Activated naive CD8-positive, alpha-beta T cell treated with anti-CD3 and anti-CD28 coated beads, Interleukin-2, amount 50 U/mL, for 16 hours (primary cell): Measurements from ENCODE around the gene SPDYE2B.
"Not testable (repeated sequence)": the region's sequence is repeated elsewhere in the genome, so short reads cannot be mapped to it uniquely, and the experiment has no call there.

Experiments
- DNase-seq: peaks from one replicate; pipeline ENCODE4 v3.0.0-alpha.2; 2020; ENCODE audit warnings: low read depth, low spot score

The SPDYE2B gene

DNA sequence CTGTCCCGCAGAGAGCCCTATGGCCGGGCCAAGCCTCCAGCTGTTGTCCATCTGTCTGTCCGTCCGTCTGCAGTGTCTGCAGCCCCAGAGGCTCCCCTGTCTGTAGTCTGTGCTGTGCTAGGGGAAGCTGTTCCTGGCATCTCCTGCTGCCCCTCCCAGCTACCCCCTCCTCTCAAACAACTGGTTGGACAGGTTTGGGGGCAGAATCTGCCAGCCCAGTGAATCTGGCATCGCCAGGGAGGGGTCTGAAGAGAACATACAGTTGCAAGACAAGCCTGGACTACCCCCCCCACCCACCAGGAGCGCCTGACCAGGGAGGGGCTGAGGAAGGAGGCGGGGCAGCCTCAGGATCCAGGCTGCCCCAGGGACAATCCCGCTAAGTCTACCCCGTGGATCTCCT, 7.4 kb upstream of the SPDYE2B start, which contains the start of gene UPK3BL1:
TSS of gene UPK3BL1 (minus strand) at position 101 of the 400 bp plus-strand sequence. CDS start at position 51, 50 bp downstream.
- not testable (repeated sequence) for DNase-seq

DNA sequence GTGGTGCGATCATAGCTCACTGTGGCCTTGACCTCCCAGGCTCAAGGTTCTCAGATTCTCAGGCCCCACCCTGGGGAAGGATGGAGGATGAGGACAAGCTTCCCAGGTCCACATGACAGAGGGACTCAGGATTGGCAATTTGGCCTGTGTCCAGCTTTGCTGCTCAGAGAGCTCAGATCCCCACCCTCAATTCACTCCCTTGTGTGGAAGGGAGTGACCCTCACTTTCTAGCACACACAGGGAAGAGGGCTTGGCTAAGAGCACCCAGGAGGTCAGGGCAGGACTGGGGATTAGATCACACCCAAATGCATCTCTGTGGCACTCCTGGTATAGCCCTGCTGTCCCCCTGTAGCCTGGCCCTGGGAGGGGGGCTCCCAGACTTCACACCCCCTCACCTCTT, 6.7 kb upstream of the SPDYE2B start:
- DNase-seq, result not testable (repeated sequence)

DNA sequence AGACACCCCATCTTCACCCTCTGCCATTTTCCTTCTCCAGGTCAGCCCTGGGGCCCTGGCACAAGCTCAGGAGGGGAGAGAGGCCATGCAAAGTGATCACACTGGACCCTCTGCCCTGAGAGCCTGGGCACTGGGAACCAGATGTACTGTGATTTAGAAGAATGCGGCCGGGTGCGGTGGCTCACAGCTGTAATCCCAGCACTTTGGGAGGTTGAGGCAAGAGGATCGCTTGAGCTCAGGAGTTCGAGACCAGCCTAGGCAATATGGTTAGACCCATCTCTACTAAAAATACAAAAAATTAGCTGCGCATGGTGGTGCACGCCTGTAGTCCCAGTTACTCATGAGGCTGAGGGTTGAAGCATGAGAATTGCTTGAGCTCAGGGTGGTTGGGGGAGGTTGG, 2.3 kb upstream of the SPDYE2B start:
- DNase-seq, result not testable (repeated sequence)

DNA sequence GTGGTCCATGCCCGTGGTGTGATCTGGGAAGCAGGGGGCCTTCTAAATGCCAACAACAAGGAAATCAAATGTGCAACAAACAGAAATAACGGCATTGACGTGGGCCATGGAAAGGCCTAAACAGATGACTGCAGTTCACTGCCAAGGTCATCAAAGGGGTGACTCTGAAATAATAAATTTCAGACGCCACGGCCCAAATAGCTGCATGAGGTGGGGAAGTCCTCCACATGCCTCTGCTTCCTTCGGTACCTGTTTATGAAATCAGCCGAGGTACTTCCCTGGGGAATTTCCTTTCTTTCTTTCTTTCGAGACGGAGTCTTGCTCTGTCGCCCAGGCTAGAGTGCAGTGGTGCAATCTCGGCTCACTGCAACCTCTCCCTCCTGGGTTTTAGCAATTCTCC, 14.6 kb downstream of the SPDYE2B start:
- DNase-seq, result not testable (repeated sequence)

DNA sequence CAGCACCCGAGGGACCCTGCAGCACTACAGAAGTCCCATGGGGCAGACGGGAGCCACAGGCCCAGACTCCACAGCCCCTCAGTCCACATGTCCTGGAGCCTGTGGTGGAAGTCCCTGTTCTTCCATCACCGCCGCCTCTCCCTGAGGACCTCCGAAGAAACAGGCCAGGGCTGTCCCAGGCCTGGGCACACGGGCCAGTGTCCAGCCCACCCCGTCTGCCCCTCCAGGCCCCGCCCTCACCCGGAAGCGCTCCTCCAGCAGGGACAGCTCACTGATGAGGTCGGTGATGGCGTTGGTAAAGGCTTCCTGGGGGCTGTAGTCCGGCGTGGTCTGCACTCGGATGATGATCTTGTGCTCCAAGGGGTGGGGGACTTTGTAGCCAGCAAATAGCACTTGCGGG, 16.7 kb downstream of the SPDYE2B start:
- DNase-seq, result not testable (repeated sequence)

DNA sequence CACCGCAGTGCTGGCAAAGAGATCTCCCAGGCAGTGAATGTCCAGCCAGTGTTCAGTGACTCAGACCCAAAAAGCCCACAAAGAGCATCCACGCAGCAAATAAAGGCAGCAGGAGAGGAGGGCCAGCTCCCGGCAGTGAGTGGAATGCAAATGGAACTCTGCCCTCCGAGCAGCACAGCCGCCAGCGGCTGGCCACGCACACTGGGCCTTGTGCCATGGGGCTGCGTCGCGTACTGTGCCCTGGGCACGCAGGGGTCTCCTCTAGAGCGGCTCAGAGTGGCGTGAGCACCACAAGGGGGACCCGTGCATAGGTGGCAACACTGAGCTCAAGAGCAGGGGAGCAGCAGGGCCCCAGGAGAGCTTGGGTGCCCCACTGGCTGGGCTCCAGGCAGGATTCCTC, 17.4 kb downstream of the SPDYE2B start:
- DNase-seq, result not testable (repeated sequence)

DNA sequence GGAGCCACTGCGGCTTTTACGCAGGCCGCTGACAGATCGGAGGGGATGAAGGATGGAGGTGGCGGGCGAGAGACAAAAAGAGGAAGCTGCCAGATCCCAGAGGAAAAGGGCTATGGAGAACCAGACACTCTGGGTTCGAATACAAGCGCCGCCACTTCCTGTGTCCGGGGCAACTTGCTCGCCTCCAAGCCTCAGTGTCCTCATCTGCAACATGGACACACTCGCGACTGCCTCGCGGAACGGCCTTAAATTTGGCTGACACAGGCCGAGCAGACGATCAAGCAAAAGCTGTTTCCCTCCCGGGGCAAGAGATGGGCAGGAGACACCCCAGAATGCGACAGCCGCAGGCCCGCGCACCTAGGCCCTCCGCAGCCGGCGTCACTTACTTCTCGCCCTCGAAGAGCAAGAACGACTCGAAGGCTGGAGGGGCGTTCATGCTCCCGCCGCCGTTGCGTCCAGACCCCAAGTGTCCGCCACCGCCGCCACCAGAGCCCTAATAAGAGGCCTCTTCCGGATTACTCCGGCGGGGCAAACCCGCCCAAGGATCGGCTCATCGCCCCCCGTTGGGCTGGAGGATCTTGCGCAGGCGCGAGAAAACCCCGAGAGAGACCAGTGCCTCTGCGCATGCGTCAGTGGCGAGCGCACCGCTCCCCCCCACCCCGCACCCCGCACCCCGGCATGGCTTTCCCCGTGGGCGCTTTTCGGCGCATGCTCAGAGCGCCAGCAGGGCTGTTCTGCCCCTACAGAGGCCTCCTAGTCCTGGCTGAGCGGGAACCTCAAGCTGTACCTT, 21.2 kb downstream of the SPDYE2B start, which contains the start of gene POLR2J2:
TSS of gene POLR2J2 (minus strand) at position 498 of the 790 bp plus-strand sequence. CDS start at position 436, 62 bp downstream.
- not testable (repeated sequence) for DNase-seq

DNA sequence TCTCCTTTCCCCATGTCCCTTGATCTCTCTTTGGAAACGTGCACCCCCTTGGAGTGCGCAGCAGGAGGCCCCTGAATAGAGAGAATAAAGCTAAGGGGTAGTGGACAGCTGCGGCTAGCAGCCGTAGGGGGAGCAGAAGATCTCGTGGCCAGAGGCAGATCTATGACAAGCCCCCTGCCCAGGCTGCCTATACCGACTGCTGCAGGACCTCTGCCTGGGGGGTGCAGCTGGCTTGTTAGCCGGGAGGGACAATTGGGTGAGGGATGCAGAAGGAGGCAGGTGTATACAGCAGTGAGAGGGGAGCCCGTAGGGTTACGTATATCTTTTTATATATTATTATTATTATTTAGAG, 21.8 kb downstream of the SPDYE2B start:
- not testable (repeated sequence) for DNase-seq

DNA sequence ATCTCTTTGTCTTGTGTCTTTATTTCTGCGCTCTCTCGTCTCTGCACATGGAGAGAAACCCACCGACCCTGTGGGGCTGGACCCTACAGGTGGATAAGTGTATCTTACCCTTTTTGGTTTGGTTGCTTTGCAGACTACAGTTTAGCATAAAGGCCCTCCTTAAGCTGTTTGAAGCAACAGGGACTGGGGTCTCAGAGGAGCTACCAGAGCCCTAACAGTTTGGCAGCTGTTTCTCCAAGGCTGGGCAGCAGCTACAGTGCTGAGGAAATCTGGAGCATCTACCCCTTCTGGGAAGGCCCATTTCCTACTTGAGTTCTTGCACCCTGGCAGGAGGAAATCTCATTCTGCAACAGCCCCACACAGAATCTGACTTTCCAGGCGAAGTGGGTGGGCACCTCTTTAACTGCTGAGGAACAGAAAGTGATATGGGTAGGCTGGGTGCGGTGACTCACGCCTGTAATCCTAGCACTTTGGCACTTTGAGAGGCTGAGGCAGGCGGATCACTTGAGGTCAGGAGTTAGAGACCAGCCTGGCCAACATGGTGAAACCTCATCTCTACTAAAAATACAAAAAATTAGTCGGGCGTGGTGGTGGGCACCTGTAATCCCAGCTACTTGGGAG, 23.4 kb downstream of the SPDYE2B start:
- DNase-seq, result not testable (repeated sequence)

DNA sequence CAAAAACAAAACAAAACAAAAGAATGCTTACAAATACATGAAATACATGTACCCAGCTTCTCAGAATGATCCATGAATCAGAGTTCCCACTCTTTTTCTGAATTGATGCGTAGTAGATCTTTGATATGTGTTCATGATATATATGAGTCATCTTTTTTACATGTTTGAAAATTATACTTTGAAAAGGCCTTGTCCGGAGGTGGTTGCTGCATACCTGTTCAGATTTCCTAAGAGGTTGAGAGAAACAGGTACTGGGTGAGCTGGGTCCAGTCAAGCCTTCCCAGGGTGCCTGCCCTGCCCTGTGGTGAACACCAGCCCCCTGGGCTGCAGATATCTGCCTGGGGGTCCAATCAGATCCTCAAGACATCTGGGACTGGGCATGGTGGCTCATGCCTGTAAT, 25.4 kb downstream of the SPDYE2B start:
- DNase-seq, result not testable (repeated sequence)

DNA sequence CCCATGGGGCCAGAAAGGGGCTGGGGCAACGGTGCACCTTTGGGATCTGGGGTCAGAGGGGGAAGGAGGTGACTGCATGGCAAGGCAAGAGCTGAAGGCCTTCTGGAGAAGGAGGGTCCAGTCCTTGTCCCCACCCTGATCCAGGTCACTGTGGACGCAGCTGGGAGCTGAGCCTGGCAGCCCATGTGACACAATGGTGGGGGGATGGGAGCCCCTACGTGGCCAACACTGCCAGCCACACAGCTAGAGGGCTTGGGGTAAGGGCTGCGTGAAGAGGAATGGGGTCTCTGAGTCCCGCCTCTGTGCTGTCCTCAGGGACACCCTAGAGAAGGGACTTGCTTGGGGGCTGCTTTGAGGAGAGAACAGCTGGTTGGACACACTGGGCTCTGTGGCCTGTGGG, 30.7 kb downstream of the SPDYE2B start:
- not testable (repeated sequence) for DNase-seq

DNA sequence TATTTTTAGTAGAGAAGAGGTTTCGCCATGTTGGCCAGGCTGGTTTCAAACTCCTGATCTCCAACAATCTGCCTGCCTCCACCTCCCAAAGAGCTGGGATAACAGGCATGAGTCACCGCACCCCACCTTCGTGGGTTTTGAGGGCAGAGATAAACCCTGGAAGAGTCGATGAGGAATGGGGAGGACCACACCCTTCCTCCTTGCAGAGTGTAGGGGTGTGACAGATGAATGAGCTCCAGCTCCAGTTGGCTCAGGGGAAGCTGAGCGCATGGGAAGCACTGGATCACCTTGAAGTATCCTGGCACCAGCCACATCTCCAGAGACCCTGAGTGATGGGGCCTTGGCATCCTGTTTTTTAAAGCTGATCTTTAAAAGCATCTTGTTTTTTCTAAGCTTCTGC, 32.4 kb downstream of the SPDYE2B start:
- not testable (repeated sequence) for DNase-seq

DNA sequence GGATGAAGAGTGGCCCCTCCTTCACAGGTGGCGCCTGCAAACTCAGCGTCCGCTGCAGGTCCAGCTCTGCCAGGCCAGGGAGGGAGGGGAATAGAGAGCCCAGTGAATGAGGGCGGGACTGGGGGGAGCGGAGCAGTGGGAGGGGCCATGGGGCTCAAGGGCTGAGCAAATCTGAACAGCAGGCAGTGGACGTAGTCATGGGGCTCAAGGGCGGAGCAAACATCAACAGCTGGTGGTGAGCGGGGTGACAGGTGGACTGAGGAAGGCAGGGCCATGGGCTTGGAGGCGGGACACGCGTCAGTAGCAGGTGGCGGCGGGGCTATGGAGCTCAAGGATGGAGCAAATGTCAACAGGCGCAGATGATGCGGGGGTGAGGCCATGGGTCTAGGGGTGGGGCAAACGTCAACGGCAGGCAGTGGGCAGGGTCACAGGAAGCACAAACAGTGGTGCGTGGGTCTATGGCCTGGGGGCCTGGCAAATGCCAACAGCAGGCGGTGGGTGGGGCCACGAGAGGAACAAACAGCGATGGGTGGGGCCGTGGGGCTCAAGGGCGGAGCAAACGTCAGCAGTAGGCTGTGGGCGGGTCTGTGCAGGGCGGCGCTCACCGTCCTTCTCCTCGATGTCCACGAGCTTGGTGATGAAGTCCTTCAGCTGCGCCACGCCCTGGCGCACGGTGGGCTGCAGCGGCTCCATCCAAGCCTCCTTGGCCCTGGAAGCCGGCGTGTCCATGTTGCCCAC, 38.3 kb downstream of the SPDYE2B start:
- not testable (repeated sequence) for DNase-seq

DNA sequence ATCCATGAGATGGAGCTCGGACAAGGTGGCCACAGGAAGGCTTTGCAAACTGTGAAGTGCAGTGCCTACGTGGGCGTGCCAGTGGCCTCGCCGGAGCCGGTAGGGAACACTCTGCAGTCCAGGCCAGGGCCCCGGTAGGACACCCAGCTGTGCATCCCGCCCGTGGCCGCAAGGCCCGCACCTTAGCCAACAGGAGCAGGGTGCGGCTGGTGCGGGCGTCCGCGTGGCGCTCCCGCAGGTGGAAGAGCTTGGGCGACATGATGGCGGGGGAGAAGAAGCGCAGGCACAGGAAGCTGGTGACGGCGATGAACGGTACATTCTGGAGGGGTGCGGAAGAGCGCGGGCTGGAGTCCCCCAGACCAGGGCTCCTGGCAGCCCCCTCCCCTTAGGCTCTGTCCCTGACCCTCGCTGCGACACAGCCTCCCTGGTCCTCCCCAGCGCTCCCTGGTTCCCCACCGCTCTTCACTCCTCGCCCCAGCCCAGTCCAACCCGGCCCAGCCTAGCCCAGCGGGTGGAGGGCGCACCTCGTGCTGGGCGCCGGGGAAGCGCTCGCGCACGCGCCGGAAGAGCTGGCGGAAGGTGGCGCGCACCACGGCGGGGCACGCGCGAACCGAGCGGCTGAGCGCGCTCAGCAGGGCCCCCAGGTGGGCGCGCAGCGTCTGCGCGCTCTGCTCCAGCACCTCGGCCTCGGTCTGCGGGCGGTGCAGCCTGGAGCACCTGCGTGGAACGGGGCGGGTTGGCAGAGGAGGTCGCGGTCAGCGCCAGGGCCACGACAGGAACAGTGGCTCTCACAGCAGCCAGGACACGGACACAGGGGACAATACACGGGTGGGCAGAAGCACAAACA, 39.5 kb downstream of the SPDYE2B start:
- DNase-seq, result not testable (repeated sequence)

DNA sequence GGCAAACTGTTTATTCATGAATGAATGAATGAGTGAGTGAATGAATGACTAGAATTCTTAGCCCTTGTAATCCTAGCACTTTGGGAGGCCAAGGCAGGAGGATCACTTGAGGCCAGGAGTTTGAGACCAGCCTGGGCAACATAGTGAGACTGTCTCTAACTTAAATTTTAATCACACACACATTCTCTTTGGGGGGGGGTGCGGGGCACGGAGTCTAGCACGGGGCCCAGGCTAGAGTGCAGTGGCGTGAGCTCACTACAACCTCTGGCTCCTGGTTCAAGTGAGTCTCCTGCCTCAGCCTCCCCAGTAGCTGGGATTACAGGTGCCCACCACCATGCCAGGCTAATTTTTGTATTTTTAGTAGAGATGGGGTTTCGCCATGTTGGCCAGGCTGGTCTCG, 40.5 kb downstream of the SPDYE2B start:
- not testable (repeated sequence) for DNase-seq

DNA sequence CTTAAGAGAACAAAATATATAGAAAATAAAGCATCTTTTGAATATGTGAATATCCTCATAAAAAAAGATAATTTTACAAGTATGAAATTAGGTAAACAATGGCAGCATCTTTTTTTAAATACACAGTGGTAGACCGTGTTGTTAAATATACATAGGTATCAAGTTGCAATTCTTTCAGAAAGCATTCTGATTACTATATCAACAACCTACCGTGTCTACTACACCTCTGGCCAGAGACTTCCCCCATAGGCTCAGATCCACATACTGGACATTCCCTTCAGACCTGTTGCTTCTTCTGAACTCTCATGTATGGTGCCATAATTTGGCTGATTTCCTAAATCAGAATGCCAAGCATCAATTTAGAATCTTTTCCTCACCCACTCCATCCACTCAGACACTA, 43.9 kb downstream of the SPDYE2B start:
- not testable (repeated sequence) for DNase-seq

DNA sequence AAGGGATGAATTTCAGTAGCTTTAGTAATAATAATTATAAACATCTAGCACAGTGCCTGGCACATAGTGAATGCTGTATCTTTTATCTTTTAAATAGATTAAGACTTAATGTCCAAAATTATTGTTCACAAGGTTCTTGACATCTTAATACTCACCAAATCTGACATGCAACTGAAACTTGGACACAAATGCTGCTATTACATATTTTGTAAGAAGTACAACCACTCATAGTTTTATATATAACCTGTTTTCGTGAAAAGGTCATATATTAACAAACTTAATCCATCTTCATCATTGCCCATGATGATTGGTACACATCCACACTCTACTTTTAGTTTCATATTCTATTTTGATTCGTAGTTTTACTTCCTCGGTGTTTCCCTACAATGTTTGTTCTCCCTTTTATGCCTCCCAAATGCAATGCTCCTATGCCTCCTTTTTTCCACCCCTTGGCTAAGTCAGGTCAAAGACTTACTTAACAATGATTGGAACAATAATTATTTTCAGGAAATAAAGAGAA, 45.0 kb downstream of the SPDYE2B start:
- not testable (repeated sequence) for DNase-seq

DNA sequence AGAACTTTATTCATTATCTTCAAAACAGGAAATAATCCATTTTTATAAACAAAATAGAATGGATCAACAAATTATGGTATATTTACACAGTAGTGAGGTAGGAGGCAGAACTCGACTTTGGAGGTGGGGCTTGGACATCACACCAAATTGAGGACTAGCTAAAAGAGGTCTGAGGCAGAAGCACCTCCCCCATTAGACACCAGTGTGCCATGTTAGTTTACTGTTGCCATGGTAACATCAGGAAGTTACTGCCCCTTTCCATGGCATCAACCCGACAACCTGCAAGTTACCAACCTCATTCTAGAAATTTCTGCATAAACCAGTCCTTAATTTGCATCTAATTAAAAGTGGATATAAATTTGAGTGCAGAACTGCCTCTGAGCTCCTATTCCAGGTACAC, 45.9 kb downstream of the SPDYE2B start:
- not testable (repeated sequence) for DNase-seq

DNA sequence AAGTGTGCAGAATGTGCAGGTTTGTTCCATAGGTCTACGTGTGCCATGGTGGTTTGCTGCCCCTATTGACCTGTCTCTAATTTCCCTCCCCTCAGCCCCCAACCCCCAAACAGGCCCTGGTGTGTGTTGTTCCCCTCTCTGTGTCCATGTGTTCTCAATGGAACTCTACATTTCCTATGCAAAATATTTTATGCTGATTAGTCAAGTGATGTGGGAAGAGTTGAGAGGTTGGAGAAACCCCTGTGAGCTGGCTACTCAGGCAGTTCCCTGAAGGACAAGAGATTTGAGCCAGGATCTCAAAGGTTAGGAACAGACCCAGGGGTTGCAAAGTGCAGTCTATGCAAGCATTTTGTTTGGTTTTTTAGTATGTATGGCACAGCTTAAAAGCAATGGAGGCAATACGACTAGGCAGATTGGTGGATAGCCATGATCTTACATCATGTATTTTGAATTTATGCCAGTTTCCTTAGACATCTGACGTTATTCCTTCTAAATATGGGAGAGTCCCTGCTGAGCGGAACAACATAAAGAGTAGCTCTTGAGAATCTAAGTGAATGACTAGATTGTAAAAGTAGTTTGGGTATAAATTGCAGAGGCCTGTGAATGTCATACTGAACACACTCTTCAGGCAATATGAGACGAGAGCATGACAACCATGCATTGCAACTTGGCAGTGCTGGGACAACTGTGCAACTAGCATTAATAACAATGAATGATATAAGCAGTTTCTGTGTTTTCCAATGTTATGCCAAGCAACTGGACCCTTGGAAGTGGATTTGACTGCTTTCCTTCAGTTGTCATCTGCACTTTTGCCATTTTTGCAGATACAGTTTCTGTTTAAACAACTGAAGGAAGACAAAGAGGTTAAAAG, 47.8 kb downstream of the SPDYE2B start:
- DNase-seq, result not testable (repeated sequence)
